Activated gamma-delta T cell treated with Interleukin-2 at 50 U/mL for 16 hours (primary cell): ENCODE measurements around the gene LRFN2.

Experiments used
- DNase-seq: peaks from one replicate; pipeline ENCODE4 v3.0.0-alpha.2; 2020

LRFN2 gene

DNA sequence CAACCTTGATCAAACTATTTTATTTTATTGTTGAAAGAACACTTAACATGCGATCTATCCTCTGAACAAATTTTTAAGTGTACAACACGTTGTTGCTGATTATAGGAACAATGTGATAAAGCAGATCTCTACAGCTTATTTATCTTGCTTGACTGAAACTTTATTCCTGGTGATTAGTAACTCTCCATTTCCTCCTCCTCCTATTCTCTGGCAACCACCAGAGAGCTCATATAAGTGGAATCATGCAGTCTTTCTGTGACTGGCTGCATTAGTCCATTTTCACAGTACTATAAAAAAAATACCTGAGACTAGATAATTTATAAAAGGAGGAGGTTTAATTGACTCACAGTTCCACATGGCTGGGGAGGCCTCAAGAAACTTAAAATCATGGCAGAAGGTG, 218.1 kb downstream of the LRFN2 start:
- DNase-seq: no peak

- DNase-seq: no peak
Observed at GRCh38 chr6:40362859-40363258, 224.3 kb downstream of the LRFN2 start.

DNA sequence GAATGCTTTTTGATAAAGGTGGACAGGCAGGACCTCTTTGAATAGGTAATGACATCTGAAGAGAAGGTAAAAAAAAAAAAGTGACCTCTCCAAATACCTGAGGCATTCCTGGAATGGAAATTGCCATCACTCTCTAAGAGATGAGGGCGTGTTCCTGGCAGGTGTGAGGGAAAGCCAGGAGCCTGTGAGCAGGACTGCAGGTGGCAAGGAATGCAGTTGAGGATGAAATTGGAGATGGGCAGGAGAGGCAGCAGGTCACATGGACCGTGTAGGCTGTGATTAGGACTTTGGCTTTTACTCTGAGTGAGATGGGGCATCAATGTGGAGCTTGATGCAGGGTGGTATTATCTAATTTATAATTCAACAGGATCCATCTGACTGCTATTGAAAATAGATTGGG, 227.4 kb downstream of the LRFN2 start:
- DNase-seq: no peak

GRCh38 chr6:40358473-40359460, 228.4 kb downstream of the LRFN2 start:
- no peak for DNase-seq

- DNase-seq: no peak
Observed at GRCh38 chr6:40356242-40356910, 230.8 kb downstream of the LRFN2 start.

- no peak for DNase-seq
Observed at GRCh38 chr6:40355532-40355931, 231.6 kb downstream of the LRFN2 start.

DNA sequence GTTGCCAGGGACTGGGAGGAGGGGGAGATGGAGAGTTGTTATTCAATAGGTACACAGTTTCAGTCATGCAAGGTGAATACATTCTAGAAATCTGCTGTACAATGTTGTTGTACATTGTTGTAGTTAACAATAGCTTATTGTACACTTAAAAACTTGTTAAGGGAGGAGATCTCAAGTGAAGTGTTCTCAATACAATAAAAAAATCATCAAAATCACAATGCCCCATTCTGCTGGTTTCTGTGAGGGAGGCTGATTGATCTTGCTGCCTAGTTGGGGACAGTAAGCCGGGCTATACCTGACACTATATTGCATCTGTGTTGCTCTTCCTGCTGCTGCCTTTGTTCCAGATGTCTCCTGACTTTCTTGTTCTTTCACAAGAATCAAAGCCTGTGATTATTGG, 232.1 kb downstream of the LRFN2 start:
- DNase-seq: no peak

- no peak for DNase-seq
Observed at GRCh38 chr6:40353967-40354452, 233.2 kb downstream of the LRFN2 start.

DNA sequence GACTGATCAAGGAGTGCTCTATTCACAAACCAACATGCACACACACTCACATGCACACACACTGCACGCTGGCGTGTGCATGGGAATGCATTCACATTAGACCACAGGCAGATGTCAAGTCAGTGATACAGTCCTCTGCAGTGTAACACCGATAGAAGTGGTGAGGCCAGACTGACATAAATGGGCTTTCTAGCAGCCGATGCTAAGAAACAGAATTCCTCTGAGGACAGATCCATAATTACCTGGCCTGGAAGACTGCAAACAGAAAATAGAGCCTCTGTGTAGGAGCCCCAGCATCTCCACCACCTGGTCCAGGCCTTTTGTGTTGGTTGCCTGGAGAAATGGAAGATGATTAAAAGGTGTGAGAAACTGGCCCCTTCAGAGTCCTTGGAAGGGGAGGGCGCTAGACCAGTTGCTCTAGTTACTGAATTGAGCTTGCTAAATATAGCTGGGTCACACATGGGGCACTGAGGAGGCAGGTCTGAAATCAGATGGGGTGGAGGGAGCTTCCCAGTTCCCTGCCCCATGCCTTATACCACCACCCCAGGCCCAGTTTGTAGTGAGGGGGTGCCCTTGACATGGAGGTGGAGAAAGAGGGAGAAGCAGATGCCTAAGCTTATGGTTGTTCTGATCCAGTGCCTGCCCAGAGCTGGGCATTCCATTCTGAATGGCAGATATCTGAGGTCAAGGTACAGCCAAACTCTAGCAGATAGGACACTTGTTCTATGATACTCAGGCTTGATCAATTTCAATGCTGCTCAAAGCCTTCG, 233.8 kb downstream of the LRFN2 start:
- DNase-seq: no peak

GRCh38 chr6:40352527-40353170, 234.5 kb downstream of the LRFN2 start:
- DNase-seq: no peak

DNA sequence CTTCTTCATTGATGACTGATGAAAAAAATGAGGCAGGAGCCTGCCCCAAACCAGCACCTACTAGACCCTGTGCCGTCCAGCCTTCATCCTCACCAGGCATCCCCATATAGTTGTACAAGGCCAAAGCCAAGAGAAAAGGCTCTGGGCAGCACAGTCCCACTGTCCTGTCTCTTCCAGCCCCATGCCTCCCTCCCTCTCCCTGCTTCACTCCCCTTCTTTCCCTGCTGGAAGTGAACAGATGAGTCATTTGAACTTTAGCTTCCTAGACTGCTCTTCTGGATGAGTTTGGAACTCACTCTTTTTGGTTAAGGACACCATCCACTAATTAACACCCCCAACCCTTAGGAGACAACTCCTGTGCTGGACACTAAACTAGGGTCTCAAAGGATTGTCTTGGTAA, 235.2 kb downstream of the LRFN2 start:
- no peak for DNase-seq

DNA sequence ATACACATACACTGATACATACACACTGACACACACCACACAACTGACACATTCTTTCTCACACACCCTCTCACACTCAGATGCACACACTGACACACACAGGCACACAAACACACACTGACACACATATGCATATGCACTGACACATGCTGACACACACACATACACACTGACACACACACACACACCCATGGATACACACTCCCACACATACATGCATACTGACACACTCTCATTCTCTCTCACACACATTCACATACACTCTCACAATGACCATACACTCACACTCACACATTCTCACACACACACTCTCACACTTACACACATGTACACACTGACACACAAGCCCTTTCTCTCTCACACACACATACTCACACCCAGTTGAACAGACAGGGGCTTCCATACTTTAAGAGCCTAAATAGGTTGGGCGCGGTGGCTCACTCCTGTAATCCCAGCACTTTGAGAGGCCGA, 236.4 kb downstream of the LRFN2 start:
- no peak for DNase-seq

- DNase-seq: no peak
Observed at GRCh38 chr6:40349901-40350746, 237.0 kb downstream of the LRFN2 start.

DNA sequence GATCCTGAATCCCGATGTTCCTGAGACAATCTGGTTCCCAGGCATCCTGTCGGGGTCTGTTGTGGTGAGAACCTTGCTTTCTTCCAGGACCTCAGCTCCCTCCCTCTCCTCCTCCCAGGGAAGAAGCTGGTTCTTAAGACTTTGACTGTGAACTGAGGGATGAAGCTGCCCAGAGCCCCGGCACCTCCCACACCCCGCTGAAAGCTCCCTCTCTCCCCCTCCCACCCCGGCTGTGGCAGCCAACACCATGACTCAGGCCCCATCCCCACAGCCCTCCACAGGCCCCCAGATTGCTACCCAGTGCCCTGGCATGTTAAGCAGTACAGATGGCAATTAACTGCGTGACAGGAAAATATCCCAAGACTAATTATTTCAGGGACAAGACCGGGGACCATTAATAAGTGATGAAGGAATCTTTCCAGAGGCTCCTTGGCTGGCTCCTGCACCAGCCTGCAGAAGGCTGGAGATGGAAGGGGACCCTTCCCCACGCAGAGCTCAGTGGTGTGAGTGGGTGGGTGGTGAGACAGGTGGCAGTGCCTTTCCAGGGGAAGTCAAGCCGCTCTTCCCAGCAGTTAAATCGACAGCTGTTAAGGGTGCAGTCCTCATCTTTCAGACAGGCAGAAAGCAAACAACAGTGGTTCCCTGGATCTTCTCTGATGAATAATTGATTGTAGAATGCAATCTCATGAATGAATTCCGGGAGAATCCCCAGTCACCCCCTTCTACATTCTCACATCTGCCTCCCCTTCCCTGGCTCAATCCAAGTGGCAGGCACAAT, 237.9 kb downstream of the LRFN2 start:
- no peak for DNase-seq

- no peak for DNase-seq
Observed at GRCh38 chr6:40348591-40348990, 238.6 kb downstream of the LRFN2 start.

GRCh38 chr6:40347571-40348011, 239.6 kb downstream of the LRFN2 start:
- no peak for DNase-seq

GRCh38 chr6:40346246-40346645, 240.9 kb downstream of the LRFN2 start:
- DNase-seq: no peak

- no peak for DNase-seq
Observed at GRCh38 chr6:40344566-40345167, 242.5 kb downstream of the LRFN2 start.

DNA sequence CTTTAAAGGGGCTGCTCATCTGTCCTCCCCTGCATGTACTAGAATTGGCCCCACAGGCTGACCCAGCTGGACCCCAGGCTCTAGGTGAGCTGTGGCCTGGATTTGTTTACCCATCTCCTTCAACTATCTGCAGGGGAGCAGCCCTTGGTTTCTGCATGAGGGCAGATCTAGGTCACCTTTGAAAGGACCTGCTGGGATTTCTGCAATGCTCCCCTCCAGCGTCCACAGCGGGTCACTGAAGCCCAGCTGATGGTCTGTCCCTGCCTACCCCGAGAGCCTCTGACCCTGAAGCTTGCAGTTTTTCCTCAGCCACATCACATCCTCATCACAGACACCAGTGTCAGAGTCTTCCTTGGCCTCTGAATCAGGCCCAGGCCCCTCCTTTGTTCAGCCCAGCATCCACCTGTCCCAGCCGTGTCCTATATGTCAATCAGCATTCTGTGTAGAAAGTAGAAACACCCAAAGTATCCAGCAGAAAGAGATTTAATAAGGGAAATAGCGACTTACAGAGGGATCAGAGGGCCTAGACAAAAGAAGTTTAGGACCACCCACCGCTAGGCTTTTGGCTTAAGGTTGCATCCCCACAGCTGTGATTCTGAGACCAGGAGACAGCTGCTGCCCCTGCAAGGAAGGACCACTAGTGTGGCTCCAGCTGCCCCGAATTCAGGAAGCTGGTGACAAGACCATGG, 243.1 kb downstream of the LRFN2 start:
- no peak for DNase-seq
